ENCODE measurements around the gene HNRNPL.

- no peak for TF ChIP-seq CTCF (IDR thresholded peaks at IDR 0.05)
- TF ChIP-seq POLR2A (IDR thresholded peaks at IDR 0.05): no peak
- no peak for TF ChIP-seq POLR2AphosphoS5 (IDR thresholded peaks at IDR 0.05)
Measured at GRCh38 chr19:38838986-38839761, 10.6 kb downstream of the HNRNPL start.
